ENCODE measurements around the gene SNAPC5. TPM values are rescaled to one million over a fixed set of nuclear protein-coding genes. Genes with fewer than 3 reads are reported as not detected.

Gene SNAPC5
- polyA plus RNA-seq, 1 donor (not counting 4 experiments of a cell fraction or from before 2014, with no cell fraction given): 16.1 TPM

DNA sequence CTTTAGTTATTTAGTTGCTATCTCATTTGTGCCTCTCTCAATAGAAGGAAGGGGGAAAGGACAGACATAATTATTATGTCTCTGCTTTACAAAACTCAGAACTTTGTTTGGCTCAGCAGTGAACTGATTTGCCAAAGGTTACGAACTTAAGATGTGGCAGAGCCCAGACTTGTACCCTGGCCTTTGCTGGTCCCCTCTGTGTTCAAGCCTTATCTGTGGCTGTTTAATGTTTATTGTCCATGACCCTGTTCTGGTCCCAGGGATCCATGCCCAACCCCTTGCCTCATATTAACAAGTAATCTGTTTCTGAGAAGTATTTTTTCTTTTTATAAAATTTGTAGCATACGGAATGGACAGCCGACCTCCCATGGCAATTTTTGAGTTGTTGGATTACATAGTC is 10.7 kb downstream of the SNAPC5 start:
- H3K27ac ChIP-seq (ENCODE audit: control insufficient read depth, insufficient read depth, low read length): no peak overlapping the region
- H3K9ac ChIP-seq (ENCODE audit: control insufficient read depth, extremely low read depth, insufficient read depth, low read length): no peak overlapping the region
- H3K9me3 ChIP-seq (ENCODE audit: control insufficient read depth, low read depth, low read length): no peaks in the 10 kb centered on the region
- H3K36me3 ChIP-seq (ENCODE audit: control insufficient read depth in 2 of 2, extremely low read depth in 1 of 2, insufficient read depth in 2 of 2, low read length in 2 of 2): peaks cover 29 to 52% of the 10 kb centered on the region in 2 experiments
- H4K20me1 ChIP-seq (ENCODE audit: control insufficient read depth, extremely low read depth, insufficient read depth, low read length): no peaks in the 10 kb centered on the region
- TF ChIP-seq, protein P1, sequence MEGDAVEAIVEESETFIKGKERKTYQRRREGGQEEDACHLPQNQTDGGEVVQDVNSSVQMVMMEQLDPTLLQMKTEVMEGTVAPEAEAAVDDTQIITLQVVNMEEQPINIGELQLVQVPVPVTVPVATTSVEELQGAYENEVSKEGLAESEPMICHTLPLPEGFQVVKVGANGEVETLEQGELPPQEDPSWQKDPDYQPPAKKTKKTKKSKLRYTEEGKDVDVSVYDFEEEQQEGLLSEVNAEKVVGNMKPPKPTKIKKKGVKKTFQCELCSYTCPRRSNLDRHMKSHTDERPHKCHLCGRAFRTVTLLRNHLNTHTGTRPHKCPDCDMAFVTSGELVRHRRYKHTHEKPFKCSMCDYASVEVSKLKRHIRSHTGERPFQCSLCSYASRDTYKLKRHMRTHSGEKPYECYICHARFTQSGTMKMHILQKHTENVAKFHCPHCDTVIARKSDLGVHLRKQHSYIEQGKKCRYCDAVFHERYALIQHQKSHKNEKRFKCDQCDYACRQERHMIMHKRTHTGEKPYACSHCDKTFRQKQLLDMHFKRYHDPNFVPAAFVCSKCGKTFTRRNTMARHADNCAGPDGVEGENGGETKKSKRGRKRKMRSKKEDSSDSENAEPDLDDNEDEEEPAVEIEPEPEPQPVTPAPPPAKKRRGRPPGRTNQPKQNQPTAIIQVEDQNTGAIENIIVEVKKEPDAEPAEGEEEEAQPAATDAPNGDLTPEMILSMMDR (optimal IDR thresholded peaks at IDR 0.05 in 1 of 3, IDR thresholded peaks at IDR 0.05 in 1 of 3, conservative IDR thresholded peaks at IDR 0.05 in 1 of 3; ENCODE audit: extremely low read depth in 1 of 3, insufficient read depth in 2 of 3, low read length in 3 of 3): no peak
- no peak for TF ChIP-seq EZH2 (IDR thresholded peaks at IDR 0.05; ENCODE audit: low read length)
- no peak overlapping the region for H2AFZ ChIP-seq (ENCODE audit: control insufficient read depth, low read length)
- no peaks in the 10 kb centered on the region for H3K9me1 ChIP-seq (ENCODE audit: control insufficient read depth, extremely low read depth, insufficient read depth, low read length)
- peaks cover 15% of the 10 kb centered on the region for H3K79me2 ChIP-seq (ENCODE audit: control insufficient read depth, insufficient read depth, low read length)
- no peak overlapping the region for H3K4me3 ChIP-seq (ENCODE audit: control insufficient read depth in 2 of 3, extremely low read depth in 1 of 3, insufficient read depth in 2 of 3, low read depth in 1 of 3, low read length in 3 of 3)
- no peak overlapping the region for H3K4me2 ChIP-seq (ENCODE audit: control insufficient read depth, extremely low read depth, insufficient read depth, low read depth, low read length)
- H3K27me3 ChIP-seq (ENCODE audit: control insufficient read depth, extremely low read depth, insufficient read depth, low read length): no peaks in the 10 kb centered on the region
- no peak for FAIRE-seq
- dilution Hi-C loops (cut with MboI; ENCODE audit: extremely low pct_ligation_motif_present, low sequenced_read_pairs): no loop called here
- no peak for DNase-seq (ENCODE audit: low read depth, low spot score)
- peaks cover 2% of the 10 kb centered on the region for H3K4me1 ChIP-seq (ENCODE audit: control insufficient read depth, extremely low read depth, insufficient read depth, low read length)

DNA sequence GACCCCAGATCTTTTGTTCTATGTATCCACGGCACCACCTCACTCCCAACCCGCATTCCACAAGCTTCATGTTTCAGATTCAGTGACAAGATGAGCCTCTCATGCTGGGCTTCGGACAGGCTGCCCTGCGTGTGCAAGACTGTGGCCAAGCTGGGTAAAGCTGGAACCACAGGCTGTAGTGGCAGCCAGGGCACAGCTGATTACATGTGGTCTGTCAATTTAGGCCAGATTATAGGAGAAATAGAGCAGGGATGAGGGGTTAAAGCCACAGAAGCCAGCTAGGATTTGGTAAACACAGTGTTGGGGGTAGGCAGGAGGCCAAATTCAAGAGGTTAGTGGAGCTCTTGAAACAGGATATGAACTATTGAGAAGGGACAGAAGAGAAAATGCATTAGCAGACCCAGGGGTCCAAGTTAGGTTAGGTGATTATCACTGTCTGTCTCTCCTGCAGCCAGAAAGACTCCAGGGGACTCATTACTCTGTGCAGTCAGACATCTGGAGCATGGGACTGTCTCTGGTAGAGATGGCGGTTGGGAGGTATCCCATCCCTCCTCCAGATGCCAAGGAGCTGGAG is 12.9 kb downstream of the SNAPC5 start:
- FAIRE-seq: no peak
- peaks cover 21% of the 10 kb centered on the region for H3K79me2 ChIP-seq (ENCODE audit: control insufficient read depth, insufficient read depth, low read length)
- dilution Hi-C loops (cut with MboI; ENCODE audit: extremely low pct_ligation_motif_present, low sequenced_read_pairs): no loop called here
- no peak overlapping the region for H3K9ac ChIP-seq (ENCODE audit: control insufficient read depth, extremely low read depth, insufficient read depth, low read length)
- no peak overlapping the region for H3K4me2 ChIP-seq (ENCODE audit: control insufficient read depth, extremely low read depth, insufficient read depth, low read depth, low read length)
- no peaks in the 10 kb centered on the region for H3K27me3 ChIP-seq (ENCODE audit: control insufficient read depth, extremely low read depth, insufficient read depth, low read length)
- H3K4me3 ChIP-seq (ENCODE audit: control insufficient read depth in 2 of 3, extremely low read depth in 1 of 3, insufficient read depth in 2 of 3, low read depth in 1 of 3, low read length in 3 of 3): no peak overlapping the region
- DNase-seq (ENCODE audit: low read depth, low spot score): no peak
- no peaks in the 10 kb centered on the region for H3K9me3 ChIP-seq (ENCODE audit: control insufficient read depth, low read depth, low read length)
- peaks cover 5% of the 10 kb centered on the region for H4K20me1 ChIP-seq (ENCODE audit: control insufficient read depth, extremely low read depth, insufficient read depth, low read length)
- H3K36me3 ChIP-seq (ENCODE audit: control insufficient read depth in 2 of 2, extremely low read depth in 1 of 2, insufficient read depth in 2 of 2, low read length in 2 of 2): peaks cover 19 to 54% of the 10 kb centered on the region in 2 experiments
- TF ChIP-seq EZH2 (IDR thresholded peaks at IDR 0.05; ENCODE audit: low read length): no peak
- TF ChIP-seq, protein P1 (optimal IDR thresholded peaks at IDR 0.05 in 1 of 3, IDR thresholded peaks at IDR 0.05 in 1 of 3, conservative IDR thresholded peaks at IDR 0.05 in 1 of 3; ENCODE audit: extremely low read depth in 1 of 3, insufficient read depth in 2 of 3, low read length in 3 of 3): no peak
- H2AFZ ChIP-seq (ENCODE audit: control insufficient read depth, low read length): no peak overlapping the region
- H3K4me1 ChIP-seq (ENCODE audit: control insufficient read depth, extremely low read depth, insufficient read depth, low read length): peaks cover 20% of the 10 kb centered on the region
- no peaks in the 10 kb centered on the region for H3K9me1 ChIP-seq (ENCODE audit: control insufficient read depth, extremely low read depth, insufficient read depth, low read length)
- H3K27ac ChIP-seq (ENCODE audit: control insufficient read depth, insufficient read depth, low read length): no peak overlapping the region
